ENCODE data around the gene SIRPB2.
A peak's percentile ranks its signal among the peaks of the same experiment; 100 is the strongest.

Gene SIRPB2

DNA sequence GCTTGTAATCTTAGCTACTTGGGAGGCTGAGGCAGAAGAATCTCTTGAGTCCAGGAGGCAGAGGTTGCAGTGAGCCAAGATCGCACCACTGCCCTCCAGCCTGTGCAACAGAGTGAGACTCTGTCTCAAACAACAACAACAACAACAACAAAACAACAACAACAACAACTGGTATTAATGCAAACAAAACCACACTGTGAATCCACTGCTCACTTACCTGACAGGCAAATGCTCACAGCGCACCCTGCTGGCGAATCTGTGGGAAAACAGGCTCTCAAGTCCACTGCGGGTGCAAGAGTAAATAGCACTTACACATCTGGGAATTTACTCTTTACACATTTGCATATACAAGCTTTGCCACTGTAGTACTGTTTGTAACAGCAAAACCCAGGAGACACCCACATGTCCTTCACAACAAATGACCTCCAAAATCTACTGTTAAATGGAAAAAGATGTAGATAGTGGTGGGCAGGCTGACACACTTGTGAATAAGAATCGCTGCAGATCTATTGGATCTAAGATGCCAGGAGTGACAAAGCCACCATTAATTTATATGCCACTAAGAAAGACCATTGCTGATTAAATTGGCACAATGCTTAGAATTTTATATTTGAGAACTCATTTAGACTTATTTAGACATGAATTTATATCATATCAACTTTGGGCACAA is 53.9 kb downstream of the SIRPB2 start:
- DNase-seq: peak; percentile 58 to 63

DNA sequence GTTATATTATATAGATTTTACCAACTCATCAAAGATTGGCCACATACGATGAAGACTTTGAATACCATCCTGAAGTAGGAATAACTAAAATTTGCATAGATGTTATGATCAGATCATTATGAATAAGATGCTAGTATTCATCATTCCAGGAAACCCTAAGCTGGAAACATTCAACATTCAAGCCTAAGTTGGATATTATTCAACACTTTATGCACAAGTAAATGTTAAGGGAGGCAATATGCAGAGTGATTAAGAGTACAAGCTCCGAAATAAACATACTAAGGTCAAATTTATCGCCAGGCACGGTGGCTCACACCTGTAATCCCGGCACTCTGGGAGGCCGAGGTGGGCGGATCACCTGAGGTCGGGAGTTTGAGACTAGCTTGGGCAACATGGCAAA is 55.0 kb downstream of the SIRPB2 start:
- DNase-seq: no peak

DNA sequence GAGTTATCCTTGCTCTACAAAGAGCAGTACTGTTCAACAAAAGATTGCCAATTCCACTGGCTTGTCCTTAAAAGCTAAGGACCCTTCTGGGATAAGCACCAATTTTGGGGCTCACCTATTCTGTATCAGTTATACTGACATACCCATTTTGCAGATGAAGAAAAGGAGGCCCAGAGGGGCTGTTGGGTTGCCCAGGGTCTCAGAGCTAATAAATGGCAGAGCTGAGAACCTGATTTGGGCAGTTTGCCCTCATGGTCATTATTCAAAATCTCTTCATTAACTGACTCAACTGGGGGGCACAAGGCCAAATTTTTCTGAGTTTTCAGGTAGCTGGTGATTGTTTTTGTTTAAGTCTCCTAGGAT is 55.9 kb downstream of the SIRPB2 start:
- DNase-seq: no peak

DNA sequence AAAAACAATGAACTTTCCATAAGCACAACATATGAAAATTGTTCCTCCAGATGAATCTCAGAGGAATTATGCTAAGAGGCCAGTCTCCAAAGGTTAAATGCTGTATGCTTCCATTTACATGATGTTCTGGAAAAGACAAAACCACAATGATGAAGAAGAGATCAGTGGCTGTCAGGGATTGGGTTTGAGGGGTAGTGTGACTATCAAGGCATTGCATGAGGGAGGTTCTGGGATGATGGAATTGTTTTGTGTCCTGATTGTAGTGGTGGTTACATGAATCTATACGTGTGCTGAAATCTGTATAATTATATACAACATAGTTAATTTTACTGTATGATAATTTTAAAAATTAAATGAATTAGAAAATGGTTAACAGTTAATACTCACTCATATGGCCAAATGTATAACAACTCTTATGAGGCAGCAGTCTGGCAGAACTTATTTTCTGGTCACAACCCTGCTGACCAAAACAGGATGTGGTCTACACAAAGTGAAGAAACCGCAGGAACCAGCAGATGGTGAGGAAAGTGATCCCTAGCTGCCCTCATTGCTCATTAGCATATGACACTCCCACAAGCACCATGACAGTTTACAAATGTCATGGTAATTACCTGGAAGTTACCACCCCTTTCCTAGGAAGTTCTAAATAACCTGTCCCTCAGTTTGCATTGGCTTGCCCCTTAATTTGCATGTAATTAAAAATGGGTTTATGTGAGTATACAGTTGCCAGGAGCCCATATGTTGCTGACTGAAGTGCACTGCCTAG is 56.5 kb downstream of the SIRPB2 start:
- peak; percentile 36 to 42 for DNase-seq

DNA sequence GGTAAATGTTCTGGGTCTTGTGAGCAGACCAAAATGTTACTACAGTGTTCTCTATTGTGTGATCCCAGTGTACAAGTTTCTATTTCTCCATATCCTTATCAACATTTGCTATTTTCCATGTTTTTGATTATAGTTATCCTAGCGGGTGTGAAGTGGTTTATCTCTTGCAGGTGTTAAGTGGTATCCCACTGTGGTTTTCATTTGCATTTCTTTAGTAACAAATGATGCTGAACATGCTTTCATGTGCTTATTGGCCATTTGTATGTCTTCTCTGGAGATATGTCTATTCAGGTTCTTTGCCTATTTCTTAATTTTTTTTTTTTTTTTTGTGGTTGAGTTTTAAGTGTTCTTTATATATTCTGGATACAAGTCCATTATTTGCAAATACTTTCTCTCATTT is 60.1 kb downstream of the SIRPB2 start:
- DNase-seq: no peak

DNA sequence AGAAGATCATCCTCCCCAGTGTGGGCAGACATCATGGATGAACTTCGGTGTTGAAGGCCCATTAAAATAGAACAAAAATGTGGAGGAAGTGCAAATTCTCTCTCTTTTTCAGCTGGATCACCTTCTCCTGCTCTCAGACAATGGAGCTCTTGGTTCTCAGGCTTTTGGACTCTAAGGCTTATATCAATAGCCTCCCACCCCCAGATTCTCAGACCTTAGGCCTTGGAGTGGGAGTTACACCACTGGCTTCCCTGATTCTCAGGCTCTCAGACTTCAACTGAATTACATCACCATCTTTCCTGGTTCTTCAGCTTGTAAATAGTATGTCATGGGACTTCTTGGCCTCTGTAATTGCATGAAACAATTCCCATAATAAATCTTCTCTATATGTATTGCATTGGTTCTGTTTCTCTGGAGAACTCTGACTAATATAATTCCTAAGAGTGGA is 61.2 kb downstream of the SIRPB2 start:
- DNase-seq: no peak

DNA sequence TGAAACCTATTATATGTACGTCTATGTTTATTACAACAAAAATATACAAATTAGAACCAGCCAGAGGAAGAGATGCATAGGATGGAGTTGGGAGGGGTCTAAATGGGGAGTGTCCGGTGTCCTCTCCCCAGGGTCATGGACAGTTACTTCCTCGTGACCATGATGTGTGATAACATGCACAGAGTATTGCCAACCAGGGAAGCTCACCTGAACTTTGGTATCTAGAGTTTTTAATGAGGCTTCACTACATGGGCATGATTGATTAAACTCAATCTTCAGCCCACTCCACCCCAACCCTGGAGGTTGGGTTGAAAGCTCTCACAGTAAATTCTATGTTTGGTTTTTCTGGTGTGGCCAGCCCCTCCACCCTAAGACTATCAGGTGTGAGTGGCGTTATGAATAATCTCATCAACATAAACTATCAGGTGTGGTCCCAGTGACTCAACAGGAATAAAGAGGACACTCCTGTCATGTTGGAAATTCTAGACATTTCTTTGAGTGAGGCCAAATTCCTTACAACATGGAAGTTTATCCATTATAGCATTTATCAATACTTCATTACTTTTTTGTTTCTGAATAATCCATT is 62.0 kb downstream of the SIRPB2 start:
- DNase-seq: no peak

DNA sequence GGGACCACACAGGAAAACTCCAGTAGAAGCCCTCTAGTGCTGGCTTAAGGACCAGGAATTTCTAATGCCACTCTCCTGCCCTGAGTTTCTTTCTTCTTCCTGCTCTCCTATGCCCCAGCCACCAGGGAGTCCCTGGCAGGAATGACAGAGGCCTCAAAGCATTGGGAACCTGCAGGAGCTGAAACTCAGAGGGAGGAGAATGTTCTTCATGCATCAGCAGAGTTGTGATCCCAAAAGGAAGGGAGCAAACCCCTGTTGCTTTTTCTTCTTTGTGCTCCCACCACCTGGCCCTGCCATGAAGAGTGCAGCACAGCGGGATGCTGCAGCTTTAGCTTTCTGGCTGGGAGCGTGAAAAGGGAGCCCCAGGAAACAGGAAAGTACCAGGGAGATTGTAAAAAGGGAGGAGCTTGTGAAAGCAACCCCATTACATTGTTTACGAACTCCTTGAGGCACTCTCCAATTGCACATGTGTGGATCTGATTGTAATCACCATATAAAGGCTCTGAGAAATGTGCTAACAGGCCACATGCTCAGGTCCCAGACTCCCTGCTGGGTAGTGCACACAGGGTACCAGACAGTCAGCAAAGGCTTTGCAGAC is 63.7 kb downstream of the SIRPB2 start:
- no peak for DNase-seq

DNA sequence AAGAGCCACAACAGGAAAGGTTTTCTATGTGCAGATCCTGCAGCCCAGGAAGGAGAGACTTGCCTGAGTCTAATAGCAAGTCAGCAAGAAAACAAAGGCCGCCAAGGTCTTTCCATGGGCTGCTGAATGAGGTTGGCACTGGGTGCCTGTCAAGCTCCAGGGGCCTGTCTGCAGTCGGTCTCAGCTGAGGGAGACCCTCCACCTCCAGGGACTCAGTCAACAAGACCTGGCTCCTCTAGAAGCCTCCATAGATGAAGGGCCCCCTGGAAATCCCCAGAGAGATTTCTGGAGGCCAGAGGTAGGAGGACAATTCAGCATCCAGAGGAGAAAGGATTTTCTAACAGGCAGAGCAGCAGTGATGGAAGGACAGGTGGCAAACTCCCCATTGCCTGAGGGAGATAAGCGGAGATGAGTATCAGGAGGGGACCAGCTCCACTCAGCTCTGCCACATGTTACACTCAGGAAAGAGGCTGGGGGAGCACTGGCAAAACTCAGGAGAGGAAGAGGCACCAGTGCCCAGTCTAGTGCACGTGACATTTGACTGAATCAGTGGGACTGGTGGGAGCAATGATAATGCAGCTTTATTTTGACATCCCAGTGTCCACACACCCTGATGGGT is 64.9 kb downstream of the SIRPB2 start:
- DNase-seq: no peak

All from Kasumi-1 (cell line).